OCI-LY3 (cell line): Measurements from ENCODE around the gene UGT1A5.

ENCODE experiments used
- H2AFZ ChIP-seq: fragments of 200-600, 300-600 bp; shearing (Covaris generic); 2 replicates; pipeline ENCODE4 v1.6.0; 2014; ENCODE audit warnings: antibody characterized with exemption, low read depth, low read length
- H3K27ac ChIP-seq: fragments of 200-600, 300-600 bp; sonication (generic); 2 replicates; pipeline ENCODE4 v1.5.1; 2014; ENCODE audit warnings: mild to moderate bottlenecking, low read length, moderate library complexity, mixed read lengths
- H3K27me3 ChIP-seq: fragments of 200-600, 300-600 bp; sonication (generic); 2 replicates; pipeline ENCODE4 v1.6.1; 2014; ENCODE audit warnings: low read depth, low read length, mixed read lengths
- H3K36me3 ChIP-seq: fragments of 200-600, 300-600 bp; sonication (generic); replicated peaks from 2 replicates; pipeline ENCODE3; 2014; ENCODE audit warnings: low read depth, low read length, mixed read lengths
- H3K4me1 ChIP-seq: fragments of 300-600, 200-600 bp; sonication (generic); 2 replicates; pipeline ENCODE4 v1.6.1; 2014; ENCODE audit warnings: low read length, mixed read lengths
- H3K4me2 ChIP-seq: fragments of 200-600, 300-600 bp; sonication (generic); 2 replicates; pipeline ENCODE4 v1.6.1; 2014; ENCODE audit warnings: low read length, mixed read lengths
- H3K4me3 ChIP-seq: fragments of 300-600, 200-600 bp; sonication (generic); 2 replicates; pipeline ENCODE4 v1.5.1; 2014; ENCODE audit warnings: antibody characterized with exemption, mild to moderate bottlenecking, low read length, moderate library complexity
- H3K79me2 ChIP-seq: fragments of 300-600, 200-600 bp; shearing (Covaris generic); 2 replicates; pipeline ENCODE4 v1.6.1; 2014; ENCODE audit warnings: mild to moderate bottlenecking, low read length, mixed read lengths
- H3K9ac ChIP-seq: fragments of 300-600, 200-600 bp; shearing (Covaris generic); 2 replicates; pipeline ENCODE4 v1.6.0; 2014; ENCODE audit warnings: mild to moderate bottlenecking, low read length, moderate library complexity
- H3K9me3 ChIP-seq: fragments of 200-600, 300-600 bp; shearing (Covaris generic); 2 replicates; pipeline ENCODE4 v1.6.1; 2014; ENCODE audit warnings: low read length, mixed read lengths; ENCODE audit not compliant: insufficient read depth
- H4K20me1 ChIP-seq: fragments of 200-600, 300-600 bp; sonication (generic); 2 replicates; pipeline ENCODE4 v1.6.1; 2016; ENCODE audit warnings: low read length, mixed read lengths; ENCODE audit not compliant: insufficient read depth
- CTCF ChIP-seq: fragments of 200-600, 300-600 bp; sonication (generic); IDR thresholded peaks from 2 replicates; pipeline ENCODE4 v1.5.1; 2014; ENCODE audit warnings: antibody characterized with exemption, low read length, low read depth
- EZH2phosphoT487 ChIP-seq: fragments of 200-600 bp; shearing (Covaris generic); IDR thresholded peaks from 2 replicates; pipeline ENCODE4 v1.6.1; 2018; ENCODE audit warnings: antibody characterized with exemption, mixed run types, low read depth

Gene UGT1A5

GRCh38 chr2:233708942-233709341, 3.8 kb upstream of the UGT1A5 start:
- no peaks in the 10 kb centered on the region for H3K79me2 ChIP-seq
- no peaks in the 10 kb centered on the region for H3K27me3 ChIP-seq
- no peaks in the 10 kb centered on the region for H3K36me3 ChIP-seq
- H2AFZ ChIP-seq = no peak overlapping the region
- H4K20me1 ChIP-seq = no peaks in the 10 kb centered on the region
- TF ChIP-seq CTCF (no peak), EZH2phosphoT487 (no peak)
- H3K4me3 ChIP-seq = no peak overlapping the region
- H3K9me3 ChIP-seq = no peaks in the 10 kb centered on the region
- no peak overlapping the region for H3K4me2 ChIP-seq
- H3K9ac ChIP-seq = no peak overlapping the region
- H3K4me1 ChIP-seq = no peaks in the 10 kb centered on the region
- H3K27ac ChIP-seq = no peak overlapping the region

GRCh38 chr2:233711312-233712008, 1.2 kb upstream of the UGT1A5 start:
- H3K4me1 ChIP-seq = no peaks in the 10 kb centered on the region
- no peak overlapping the region for H2AFZ ChIP-seq
- no peak overlapping the region for H3K4me3 ChIP-seq
- no peaks in the 10 kb centered on the region for H3K36me3 ChIP-seq
- no peaks in the 10 kb centered on the region for H3K27me3 ChIP-seq
- no peaks in the 10 kb centered on the region for H4K20me1 ChIP-seq
- no peak overlapping the region for H3K27ac ChIP-seq
- TF ChIP-seq EZH2phosphoT487 (no peak), CTCF (peak; percentile 72)
- H3K9ac ChIP-seq = no peak overlapping the region
- no peaks in the 10 kb centered on the region for H3K9me3 ChIP-seq
- no peaks in the 10 kb centered on the region for H3K79me2 ChIP-seq
- H3K4me2 ChIP-seq = no peak overlapping the region

- no peaks in the 10 kb centered on the region for H4K20me1 ChIP-seq
- H3K4me2 ChIP-seq = no peak overlapping the region
- H3K27me3 ChIP-seq = no peaks in the 10 kb centered on the region
- no peak overlapping the region for H2AFZ ChIP-seq
- H3K79me2 ChIP-seq = no peaks in the 10 kb centered on the region
- H3K9me3 ChIP-seq = no peaks in the 10 kb centered on the region
- no peak overlapping the region for H3K4me3 ChIP-seq
- H3K9ac ChIP-seq = no peak overlapping the region
- no peaks in the 10 kb centered on the region for H3K36me3 ChIP-seq
- no peak for TF ChIP-seq CTCF
- TF ChIP-seq EZH2phosphoT487 = no peak
- no peaks in the 10 kb centered on the region for H3K4me1 ChIP-seq
- H3K27ac ChIP-seq = no peak overlapping the region
Measured at GRCh38 chr2:233713262-233713615, 532 bp downstream of the UGT1A5 start.

- no peak for TF ChIP-seq CTCF
- Histone ChIP-seq H3K9ac (no peak overlapping the region), H2AFZ (no peak overlapping the region), H3K4me3 (no peak overlapping the region), H3K4me1 (no peaks in the 10 kb centered on the region), H4K20me1 (no peaks in the 10 kb centered on the region), H3K36me3 (no peaks in the 10 kb centered on the region), H3K4me2 (no peak overlapping the region), H3K27me3 (no peaks in the 10 kb centered on the region), H3K79me2 (no peaks in the 10 kb centered on the region), H3K9me3 (no peaks in the 10 kb centered on the region), H3K27ac (no peak overlapping the region)
Measured at GRCh38 chr2:233714121-233714520, 1.4 kb downstream of the UGT1A5 start.
